SK-N-SH treated with all-trans-retinoic acid at 6 μM for 48 hours (cell line): Measurements from ENCODE around the gene UPK3B.
"Not testable (repeated sequence)": the region's sequence is repeated elsewhere in the genome, so short reads cannot be mapped to it uniquely, and the experiment has no call there.

Experiments
- ATAC-seq: fragments of 200-7000 bp; cut with Tn5 transposase; 3 replicates; pipeline ENCODE4 v1.9.1; 2020; ENCODE audit warnings: mild to moderate bottlenecking, moderate library complexity
- BACH2 ChIP-seq: fragments of 250-450 bp; sonication (Bioruptor Pico); IDR thresholded peaks from 2 replicates; pipeline ENCODE4 v1.9.0; 2021; ENCODE audit warnings: mild to moderate bottlenecking, borderline replicate concordance
- CREB5 ChIP-seq: fragments of 250-450 bp; sonication (Bioruptor Pico); IDR thresholded peaks from 2 replicates; pipeline ENCODE4 v1.5.1; 2020; ENCODE audit warnings: low read depth, mild to moderate bottlenecking, moderate library complexity
- GLIS3 ChIP-seq: fragments of 250-450 bp; sonication (Bioruptor Pico); IDR thresholded peaks from 2 replicates; pipeline ENCODE4 v1.5.0; 2020; ENCODE audit warnings: mild to moderate bottlenecking, moderate library complexity
- ISL1 ChIP-seq: fragments of 250-450 bp; sonication (Bioruptor Pico); IDR thresholded peaks from 2 replicates; pipeline ENCODE4 v2.1.2; 2022; ENCODE audit warnings: mild to moderate bottlenecking, moderate library complexity
- TOX ChIP-seq: fragments of 250-450 bp; sonication (Bioruptor Pico); IDR thresholded peaks from 2 replicates; pipeline ENCODE4 v1.8.0; 2021; ENCODE audit warnings: mild to moderate bottlenecking, moderate library complexity, borderline replicate concordance
- ZC3H10 ChIP-seq: fragments of 250-450 bp; sonication (Bioruptor Pico); IDR thresholded peaks from 2 replicates; pipeline ENCODE4 v1.5.1; 2021; ENCODE audit warnings: mild to moderate bottlenecking, moderate library complexity
- ZFP3 ChIP-seq: fragments of 250-450 bp; sonication (Bioruptor Pico); IDR thresholded peaks from 2 replicates; pipeline ENCODE4 v1.5.0; 2020; ENCODE audit warnings: mild to moderate bottlenecking, moderate library complexity
- ZNF565 ChIP-seq: fragments of 450-650 bp; formaldehyde crosslinking; conservative IDR thresholded peaks from 2 replicates; pipeline ENCODE4 v1.5.0; 2020; ENCODE audit warnings: low read depth, mild to moderate bottlenecking, moderate library complexity
- ZNF70 ChIP-seq: fragments of 450-650 bp; formaldehyde crosslinking; IDR thresholded peaks from 2 replicates; pipeline ENCODE4 v1.5.0; 2020; ENCODE audit warnings: mild to moderate bottlenecking, moderate library complexity
- ZNF8 ChIP-seq: fragments of 450-650 bp; formaldehyde crosslinking; IDR thresholded peaks from 2 replicates; pipeline ENCODE4 v1.5.0; 2020; ENCODE audit warnings: mild to moderate bottlenecking, moderate library complexity
- TF ChIP-seq, protein P1 (sequence below): fragments of 250-450 bp; sonication (Bioruptor Pico); IDR thresholded peaks from 2 replicates; pipeline ENCODE4 v1.8.0; 2020; ENCODE audit warnings: mild to moderate bottlenecking, moderate library complexity, borderline replicate concordance
- TF ChIP-seq, protein P2 (sequence below): fragments of 250-450 bp; sonication (Bioruptor Pico); IDR thresholded peaks from 2 replicates; pipeline ENCODE4 v1.5.1; 2021; ENCODE audit warnings: mild to moderate bottlenecking, moderate library complexity

UPK3B gene

DNA sequence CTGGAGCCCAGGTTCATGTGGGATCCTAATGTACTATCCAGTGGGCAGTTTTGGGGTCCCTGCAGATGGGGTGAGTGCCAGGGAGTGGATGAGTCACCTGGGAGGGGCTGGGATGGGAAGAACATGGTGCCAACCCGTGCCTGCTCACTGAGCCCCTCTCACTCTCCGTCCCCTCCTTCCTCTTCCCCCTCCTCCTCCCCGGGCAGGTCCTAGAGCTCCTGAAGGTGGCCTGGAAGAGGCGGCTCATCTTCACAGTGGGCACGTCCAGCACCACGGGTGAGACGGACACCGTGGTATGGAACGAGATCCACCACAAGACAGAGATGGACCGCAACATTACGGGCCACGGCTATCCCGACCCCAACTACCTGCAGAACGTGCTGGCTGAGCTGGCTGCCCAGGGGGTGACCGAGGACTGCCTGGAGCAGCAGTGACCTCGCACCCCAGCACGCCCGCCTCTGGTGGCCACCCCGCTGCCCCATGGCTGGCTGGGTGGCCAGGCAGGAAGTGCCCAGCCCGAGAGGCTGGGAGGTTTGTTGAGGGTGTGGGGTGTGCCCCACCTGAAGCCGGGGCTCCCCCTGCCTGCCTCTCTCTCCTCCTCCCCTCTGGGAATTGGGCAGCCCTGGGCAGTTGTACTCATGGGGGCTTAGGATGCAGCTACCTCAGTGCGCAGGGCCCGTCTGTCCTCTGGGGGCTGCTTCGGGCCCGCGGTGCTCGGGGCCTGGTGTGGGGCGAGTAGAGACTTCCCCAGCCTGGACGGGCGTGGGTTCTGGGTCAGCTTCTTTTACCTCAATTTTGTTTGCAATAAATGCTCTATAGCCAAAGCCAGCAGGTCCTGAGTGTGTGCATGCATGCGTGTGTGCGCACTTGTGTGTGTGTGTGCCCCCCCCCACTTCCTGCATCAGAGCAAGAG is 4.9 kb upstream of the UPK3B start (continued):
- TF ChIP-seq, protein P1, sequence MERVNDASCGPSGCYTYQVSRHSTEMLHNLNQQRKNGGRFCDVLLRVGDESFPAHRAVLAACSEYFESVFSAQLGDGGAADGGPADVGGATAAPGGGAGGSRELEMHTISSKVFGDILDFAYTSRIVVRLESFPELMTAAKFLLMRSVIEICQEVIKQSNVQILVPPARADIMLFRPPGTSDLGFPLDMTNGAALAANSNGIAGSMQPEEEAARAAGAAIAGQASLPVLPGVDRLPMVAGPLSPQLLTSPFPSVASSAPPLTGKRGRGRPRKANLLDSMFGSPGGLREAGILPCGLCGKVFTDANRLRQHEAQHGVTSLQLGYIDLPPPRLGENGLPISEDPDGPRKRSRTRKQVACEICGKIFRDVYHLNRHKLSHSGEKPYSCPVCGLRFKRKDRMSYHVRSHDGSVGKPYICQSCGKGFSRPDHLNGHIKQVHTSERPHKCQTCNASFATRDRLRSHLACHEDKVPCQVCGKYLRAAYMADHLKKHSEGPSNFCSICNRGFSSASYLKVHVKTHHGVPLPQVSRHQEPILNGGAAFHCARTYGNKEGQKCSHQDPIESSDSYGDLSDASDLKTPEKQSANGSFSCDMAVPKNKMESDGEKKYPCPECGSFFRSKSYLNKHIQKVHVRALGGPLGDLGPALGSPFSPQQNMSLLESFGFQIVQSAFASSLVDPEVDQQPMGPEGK = no peak
- TF ChIP-seq ZNF8 (CRISPR knock-in tag) = no peak
- TF ChIP-seq ZC3H10 = no peak
- no peak for TF ChIP-seq BACH2 (CRISPR knock-in tag)
- no peak for TF ChIP-seq ISL1 (CRISPR knock-in tag)
- TF ChIP-seq, protein P2, sequence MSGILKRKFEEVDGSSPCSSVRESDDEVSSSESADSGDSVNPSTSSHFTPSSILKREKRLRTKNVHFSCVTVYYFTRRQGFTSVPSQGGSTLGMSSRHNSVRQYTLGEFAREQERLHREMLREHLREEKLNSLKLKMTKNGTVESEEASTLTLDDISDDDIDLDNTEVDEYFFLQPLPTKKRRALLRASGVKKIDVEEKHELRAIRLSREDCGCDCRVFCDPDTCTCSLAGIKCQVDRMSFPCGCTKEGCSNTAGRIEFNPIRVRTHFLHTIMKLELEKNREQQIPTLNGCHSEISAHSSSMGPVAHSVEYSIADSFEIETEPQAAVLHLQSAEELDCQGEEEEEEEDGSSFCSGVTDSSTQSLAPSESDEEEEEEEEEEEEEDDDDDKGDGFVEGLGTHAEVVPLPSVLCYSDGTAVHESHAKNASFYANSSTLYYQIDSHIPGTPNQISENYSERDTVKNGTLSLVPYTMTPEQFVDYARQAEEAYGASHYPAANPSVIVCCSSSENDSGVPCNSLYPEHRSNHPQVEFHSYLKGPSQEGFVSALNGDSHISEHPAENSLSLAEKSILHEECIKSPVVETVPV (CRISPR knock-in tag) = no peak
- TF ChIP-seq GLIS3 (CRISPR knock-in tag) = no peak
- TF ChIP-seq, all 23 proteins: peak for 0

GRCh38 chr7:76506081-76506440 is 4.3 kb upstream of the UPK3B start:
- TF ChIP-seq ISL1 (CRISPR knock-in tag) = no peak
- TF ChIP-seq TOX (CRISPR knock-in tag) = no peak
- no peak for TF ChIP-seq CREB5 (CRISPR knock-in tag)
- no peak for TF ChIP-seq ZFP3 (CRISPR knock-in tag)
- TF ChIP-seq BACH2 (CRISPR knock-in tag) = no peak
- no peak for TF ChIP-seq ZNF565 (CRISPR knock-in tag)
- no peak for TF ChIP-seq ZNF70 (CRISPR knock-in tag)
- ATAC-seq = no peak

DNA sequence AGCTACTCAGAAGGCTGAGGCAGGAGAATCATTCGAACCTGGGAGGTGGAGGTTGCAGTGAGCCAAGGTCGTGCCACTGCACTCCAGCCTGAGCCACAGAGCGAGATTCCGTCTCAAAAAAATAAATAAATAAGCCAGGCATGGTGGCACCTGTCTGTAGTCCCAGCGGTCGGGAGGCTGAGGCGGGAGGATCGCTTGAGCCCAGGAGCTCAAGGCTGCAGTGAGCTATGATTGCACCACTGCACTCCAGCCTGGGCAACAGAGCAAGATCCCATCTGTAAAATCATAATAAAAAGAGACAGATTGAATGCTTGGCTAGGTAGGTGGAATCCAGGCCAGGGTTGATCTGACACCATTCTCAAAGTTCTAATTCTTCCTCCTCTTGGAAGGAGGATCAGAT is 3.7 kb upstream of the UPK3B start:
- not testable (repeated sequence) for ATAC-seq

DNA sequence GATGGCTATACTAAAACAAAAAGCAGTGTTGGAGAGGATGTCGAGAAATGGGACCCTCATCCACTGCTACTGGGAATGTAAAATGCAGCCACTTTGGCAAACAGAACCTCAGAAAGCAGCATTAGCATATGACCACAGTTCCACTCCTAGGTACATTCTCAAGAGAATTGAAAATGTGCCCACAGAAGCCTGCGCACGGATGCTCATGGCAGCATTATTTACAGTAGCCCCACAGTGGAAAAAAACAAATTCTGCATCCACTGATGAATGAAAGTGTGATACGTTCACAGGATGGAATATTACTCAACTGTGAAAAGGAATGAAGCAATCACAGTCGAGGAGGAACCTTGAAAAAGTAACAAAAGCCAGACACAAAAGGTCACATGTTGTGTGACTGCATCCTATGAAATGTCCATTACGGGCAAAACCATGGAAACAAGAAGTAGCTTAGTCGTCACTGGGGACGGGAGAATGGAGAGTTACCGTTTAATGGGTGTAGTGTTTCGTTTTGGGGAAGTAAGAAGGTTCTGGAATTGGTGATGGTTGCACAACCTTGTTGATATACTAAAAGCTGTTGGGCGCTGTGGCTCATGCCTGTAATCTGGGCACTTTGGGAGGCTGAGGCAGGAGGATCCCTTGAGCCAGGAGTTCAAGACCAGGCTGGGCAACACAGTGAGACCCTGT is 2.5 kb upstream of the UPK3B start:
- TF ChIP-seq ZFP3 (CRISPR knock-in tag) = no peak
- no peak for ATAC-seq

DNA sequence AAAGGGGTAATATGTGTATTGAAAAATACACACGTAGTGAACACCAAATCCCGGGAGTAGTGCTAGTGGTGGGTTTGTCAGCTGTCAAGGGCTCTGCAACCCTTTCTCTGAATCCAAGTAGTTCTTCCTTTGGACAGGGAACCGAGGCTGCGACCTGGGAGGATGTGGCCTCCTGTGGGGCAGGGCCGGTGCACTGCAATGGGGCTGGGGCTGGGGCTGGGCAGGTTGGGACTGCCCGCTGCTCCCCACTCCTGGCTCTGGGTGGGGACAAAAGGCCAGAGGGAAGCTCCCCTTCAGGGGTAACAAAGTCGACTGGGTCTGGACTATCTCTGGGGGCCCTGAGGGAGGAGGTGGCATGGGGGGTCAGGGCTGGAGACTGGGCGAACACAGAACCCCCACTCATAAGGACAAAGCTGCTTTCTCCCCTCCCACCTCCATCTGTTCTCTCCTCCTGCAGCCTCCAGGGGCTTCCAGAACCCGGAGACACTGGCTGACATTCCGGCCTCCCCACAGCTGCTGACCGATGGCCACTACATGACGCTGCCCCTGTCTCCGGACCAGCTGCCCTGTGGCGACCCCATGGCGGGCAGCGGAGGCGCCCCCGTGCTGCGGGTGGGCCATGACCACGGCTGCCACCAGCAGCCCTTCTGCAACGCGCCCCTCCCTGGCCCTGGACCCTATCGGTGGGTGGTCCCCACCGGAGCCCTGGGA is 1.0 kb downstream of the UPK3B start:
- ATAC-seq = not testable (repeated sequence)

DNA sequence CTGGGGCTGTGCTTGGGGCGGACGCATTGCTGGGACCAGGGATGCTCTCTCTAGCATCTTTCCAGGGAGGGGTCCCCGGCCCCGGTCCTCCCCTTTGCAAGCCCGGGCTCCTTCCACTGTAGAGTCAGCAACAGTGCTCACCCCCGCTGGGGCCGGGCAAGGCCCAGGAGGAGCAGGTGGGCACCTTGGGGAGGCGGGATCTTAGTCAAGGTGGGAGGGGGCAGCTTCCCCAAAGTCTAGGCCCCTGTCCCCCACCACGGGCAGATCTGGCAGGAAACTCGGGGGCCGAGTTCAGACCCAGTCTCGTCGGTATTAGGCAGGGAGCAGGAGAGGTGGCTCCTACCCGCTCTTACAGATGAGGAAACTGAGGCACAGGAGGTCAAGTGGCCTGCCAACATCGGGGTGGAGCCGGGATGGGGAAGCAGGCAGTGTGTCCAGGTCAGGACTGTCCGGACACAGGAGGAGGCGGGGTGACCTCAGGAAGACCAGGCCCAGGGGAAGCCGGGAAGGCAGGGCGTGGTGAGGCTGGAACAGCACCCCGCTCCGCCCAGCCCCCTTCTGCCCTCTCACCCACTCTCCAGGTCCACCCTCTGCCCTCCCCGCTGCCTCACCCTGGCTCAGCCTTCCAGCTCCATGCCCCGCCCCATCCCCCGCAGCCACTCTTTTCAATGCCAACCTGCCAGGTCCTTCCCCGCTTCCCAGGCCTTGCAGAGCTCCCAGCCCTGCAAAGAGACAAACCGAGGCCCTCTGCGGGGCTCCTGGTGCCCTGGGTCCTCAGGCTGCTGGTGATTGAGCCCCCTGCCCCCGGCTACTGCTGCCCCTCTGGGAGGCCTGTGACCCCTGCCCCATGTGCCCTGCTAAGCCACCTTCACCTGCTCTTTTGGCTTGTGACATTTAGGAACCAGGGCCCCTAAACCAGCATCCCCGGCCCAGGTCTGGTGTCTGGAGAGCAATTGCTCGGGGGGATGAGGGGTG is 1.8 kb downstream of the UPK3B start:
- ATAC-seq = not testable (repeated sequence)
